SU-DHL-6 (cell line): ENCODE measurements around the gene PTTG1IP2.

Experiments
- H2AFZ ChIP-seq: fragments of 200-600 bp; sonication (generic); 2 replicates; pipeline ENCODE4 v1.6.1; 2014; ENCODE audit warnings: low read depth, mild to moderate bottlenecking, moderate library complexity, mixed read lengths, antibody characterized with exemption, low read length; ENCODE audit not compliant: severe bottlenecking
- H3F3A ChIP-seq: fragments of 200-600 bp; shearing (Covaris generic); 2 replicates; pipeline ENCODE4 v1.6.0; 2016; ENCODE audit warnings: antibody characterized with exemption, mild to moderate bottlenecking; ENCODE audit not compliant: insufficient read depth
- H3K27ac ChIP-seq: fragments of 200-600 bp; sonication (generic); 2 replicates; pipeline ENCODE4 v1.5.1; 2016; ENCODE audit warnings: low read depth, mild to moderate bottlenecking, low read length, moderate library complexity, mixed read lengths
- H3K27me3 ChIP-seq: fragments of 200-600 bp; sonication (generic), shearing (Covaris generic); 2 replicates; pipeline ENCODE4 v1.6.0; 2014; ENCODE audit warnings: mild to moderate bottlenecking, low read length
- H3K36me3 ChIP-seq: fragments of 200-600 bp; sonication (generic); 2 replicates; pipeline ENCODE4 v1.6.1; 2014; ENCODE audit warnings: mild to moderate bottlenecking, low read length, mixed read lengths
- H3K4me2 ChIP-seq: fragments of 300-600, 200-600 bp; shearing (Covaris generic), sonication (generic); 2 replicates; pipeline ENCODE4 v1.6.0; 2014; ENCODE audit warnings: low read length, low read depth, mild to moderate bottlenecking; ENCODE audit not compliant: poor library complexity, severe bottlenecking
- H3K4me3 ChIP-seq: fragments of 200-600 bp; sonication (generic); 2 replicates; pipeline ENCODE4 v1.5.1; 2014; ENCODE audit warnings: antibody characterized with exemption, low read length, mild to moderate bottlenecking, mixed read lengths; ENCODE audit not compliant: insufficient read depth, poor library complexity, severe bottlenecking
- H3K79me2 ChIP-seq: fragments of 200-600 bp; sonication (generic); 2 replicates; pipeline ENCODE4 v1.6.1; 2014; ENCODE audit warnings: mild to moderate bottlenecking, low read length, moderate library complexity; ENCODE audit not compliant: insufficient read depth
- H3K9ac ChIP-seq: fragments of 200-600 bp; sonication (generic); 2 replicates; pipeline ENCODE4 v1.7.0; 2014; ENCODE audit warnings: mild to moderate bottlenecking, low read length
- H3K9me2 ChIP-seq: fragments of 200-600 bp; sonication (generic); replicated peaks from 2 replicates; pipeline ENCODE4 v1.6.1; 2014; ENCODE audit warnings: low read length; ENCODE audit not compliant: insufficient read depth
- H3K9me3 ChIP-seq: fragments of 200-600 bp; sonication (generic); 2 replicates; pipeline ENCODE4 v1.6.1; 2014; ENCODE audit warnings: low read length, mixed read lengths; ENCODE audit not compliant: insufficient read depth
- H4K20me1 ChIP-seq: fragments of 200-600 bp; sonication (generic); 2 replicates; pipeline ENCODE4 v1.6.1; 2014; ENCODE audit warnings: low read depth, mild to moderate bottlenecking, antibody characterized with exemption, low read length, moderate library complexity, mixed read lengths
- EZH2phosphoT487 ChIP-seq: fragments of 200-600 bp; sonication (generic), shearing (Covaris generic); conservative IDR thresholded peaks from 2 replicates; pipeline ENCODE4 v1.6.1; 2018; ENCODE audit warnings: mild to moderate bottlenecking, antibody characterized with exemption, low read length, moderate library complexity, mixed read lengths
- TF ChIP-seq, protein P1 (sequence below): fragments of 200-600 bp; sonication (generic); IDR thresholded peaks from one replicate; pipeline ENCODE4 v1.5.1; 2017; ENCODE audit warnings: antibody characterized with exemption, mild to moderate bottlenecking, low read length, moderate library complexity; ENCODE audit not compliant: insufficient read depth, poor library complexity, severe bottlenecking

PTTG1IP2 gene

GRCh38 chr7:90433221-90433620 is 36.2 kb upstream of the PTTG1IP2 start:
- no peak overlapping the region for H3K27ac ChIP-seq

DNA sequence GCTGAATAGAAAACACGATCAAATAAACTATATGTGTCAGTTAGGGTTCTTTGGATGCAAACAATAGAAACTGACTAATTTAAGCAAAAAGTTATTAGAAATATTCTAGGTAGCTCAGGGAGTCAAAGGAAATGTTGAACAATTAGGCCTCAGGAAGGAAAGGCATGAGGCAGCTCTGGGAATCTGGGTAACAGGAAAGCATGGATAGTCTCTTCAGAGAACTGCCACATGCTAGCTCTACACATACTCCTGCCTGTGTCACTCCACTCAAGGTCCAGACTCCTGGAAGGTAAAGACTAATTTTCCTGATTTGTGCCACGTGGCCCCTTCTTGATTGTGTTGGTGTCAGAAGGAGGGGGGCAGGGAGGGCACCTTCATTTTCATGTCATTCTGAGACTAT is 23.8 kb upstream of the PTTG1IP2 start:
- Histone ChIP-seq H3K27me3 (no peaks in the 10 kb centered on the region), H3K4me2 (no peak overlapping the region), H3K79me2 (no peaks in the 10 kb centered on the region), H3K9me2 (no peaks in the 10 kb centered on the region), H3K9ac (no peak overlapping the region), H3F3A (no peaks in the 10 kb centered on the region), H3K9me3 (no peaks in the 10 kb centered on the region), H3K27ac (no peak overlapping the region), H2AFZ (no peak overlapping the region), H3K4me3 (no peak overlapping the region), H4K20me1 (no peaks in the 10 kb centered on the region), H3K36me3 (no peaks in the 10 kb centered on the region)
- no peak for TF ChIP-seq EZH2phosphoT487
- TF ChIP-seq, protein P1, sequence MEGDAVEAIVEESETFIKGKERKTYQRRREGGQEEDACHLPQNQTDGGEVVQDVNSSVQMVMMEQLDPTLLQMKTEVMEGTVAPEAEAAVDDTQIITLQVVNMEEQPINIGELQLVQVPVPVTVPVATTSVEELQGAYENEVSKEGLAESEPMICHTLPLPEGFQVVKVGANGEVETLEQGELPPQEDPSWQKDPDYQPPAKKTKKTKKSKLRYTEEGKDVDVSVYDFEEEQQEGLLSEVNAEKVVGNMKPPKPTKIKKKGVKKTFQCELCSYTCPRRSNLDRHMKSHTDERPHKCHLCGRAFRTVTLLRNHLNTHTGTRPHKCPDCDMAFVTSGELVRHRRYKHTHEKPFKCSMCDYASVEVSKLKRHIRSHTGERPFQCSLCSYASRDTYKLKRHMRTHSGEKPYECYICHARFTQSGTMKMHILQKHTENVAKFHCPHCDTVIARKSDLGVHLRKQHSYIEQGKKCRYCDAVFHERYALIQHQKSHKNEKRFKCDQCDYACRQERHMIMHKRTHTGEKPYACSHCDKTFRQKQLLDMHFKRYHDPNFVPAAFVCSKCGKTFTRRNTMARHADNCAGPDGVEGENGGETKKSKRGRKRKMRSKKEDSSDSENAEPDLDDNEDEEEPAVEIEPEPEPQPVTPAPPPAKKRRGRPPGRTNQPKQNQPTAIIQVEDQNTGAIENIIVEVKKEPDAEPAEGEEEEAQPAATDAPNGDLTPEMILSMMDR, result no peak

More at GRCh38 chr7:90433221-90433620, 36.2 kb upstream of the PTTG1IP2 start:
- H3K27me3 ChIP-seq, result no peaks in the 10 kb centered on the region
- H3K9me2 ChIP-seq, result no peaks in the 10 kb centered on the region
- H3K4me2 ChIP-seq, result no peak overlapping the region
- H3K4me3 ChIP-seq, result no peak overlapping the region
- H3K9ac ChIP-seq, result no peak overlapping the region
- H3K36me3 ChIP-seq, result no peaks in the 10 kb centered on the region
- H3F3A ChIP-seq, result no peaks in the 10 kb centered on the region
- H4K20me1 ChIP-seq, result no peaks in the 10 kb centered on the region
- TF ChIP-seq, protein P1, result no peak
- TF ChIP-seq EZH2phosphoT487, result no peak
- H3K79me2 ChIP-seq, result no peaks in the 10 kb centered on the region
- no peak overlapping the region for H2AFZ ChIP-seq
- H3K9me3 ChIP-seq, result peaks cover 28% of the 10 kb centered on the region; the same call in 1 of the 2 replicates

GRCh38 chr7:90446137-90446899 is 23.1 kb upstream of the PTTG1IP2 start:
- Histone ChIP-seq H3K27ac (no peak overlapping the region), H2AFZ (no peak overlapping the region), H3K9me3 (no peaks in the 10 kb centered on the region), H3K27me3 (no peaks in the 10 kb centered on the region), H3K4me2 (no peak overlapping the region), H3K9me2 (no peaks in the 10 kb centered on the region), H3K79me2 (no peaks in the 10 kb centered on the region), H3K4me3 (no peak overlapping the region), H3K9ac (no peak overlapping the region), H3F3A (no peaks in the 10 kb centered on the region), H3K36me3 (no peaks in the 10 kb centered on the region), H4K20me1 (no peaks in the 10 kb centered on the region)
- TF ChIP-seq, protein P1, result no peak
- no peak for TF ChIP-seq EZH2phosphoT487
